NCI-H510A (cell line): ENCODE results near the gene HYAL4.
A peak's percentile ranks its signal among the peaks of the same experiment; 100 is the strongest.
"Not testable (repeated sequence)": the region's sequence is repeated elsewhere in the genome, so short reads cannot be mapped to it uniquely, and the experiment has no call there.

Experiments used
- DNase-seq: peaks from one replicate; lab custom pipeline; 2025; lab: John Stamatoyannopoulos, UW

Gene HYAL4, protein sequence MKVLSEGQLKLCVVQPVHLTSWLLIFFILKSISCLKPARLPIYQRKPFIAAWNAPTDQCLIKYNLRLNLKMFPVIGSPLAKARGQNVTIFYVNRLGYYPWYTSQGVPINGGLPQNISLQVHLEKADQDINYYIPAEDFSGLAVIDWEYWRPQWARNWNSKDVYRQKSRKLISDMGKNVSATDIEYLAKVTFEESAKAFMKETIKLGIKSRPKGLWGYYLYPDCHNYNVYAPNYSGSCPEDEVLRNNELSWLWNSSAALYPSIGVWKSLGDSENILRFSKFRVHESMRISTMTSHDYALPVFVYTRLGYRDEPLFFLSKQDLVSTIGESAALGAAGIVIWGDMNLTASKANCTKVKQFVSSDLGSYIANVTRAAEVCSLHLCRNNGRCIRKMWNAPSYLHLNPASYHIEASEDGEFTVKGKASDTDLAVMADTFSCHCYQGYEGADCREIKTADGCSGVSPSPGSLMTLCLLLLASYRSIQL

DNA sequence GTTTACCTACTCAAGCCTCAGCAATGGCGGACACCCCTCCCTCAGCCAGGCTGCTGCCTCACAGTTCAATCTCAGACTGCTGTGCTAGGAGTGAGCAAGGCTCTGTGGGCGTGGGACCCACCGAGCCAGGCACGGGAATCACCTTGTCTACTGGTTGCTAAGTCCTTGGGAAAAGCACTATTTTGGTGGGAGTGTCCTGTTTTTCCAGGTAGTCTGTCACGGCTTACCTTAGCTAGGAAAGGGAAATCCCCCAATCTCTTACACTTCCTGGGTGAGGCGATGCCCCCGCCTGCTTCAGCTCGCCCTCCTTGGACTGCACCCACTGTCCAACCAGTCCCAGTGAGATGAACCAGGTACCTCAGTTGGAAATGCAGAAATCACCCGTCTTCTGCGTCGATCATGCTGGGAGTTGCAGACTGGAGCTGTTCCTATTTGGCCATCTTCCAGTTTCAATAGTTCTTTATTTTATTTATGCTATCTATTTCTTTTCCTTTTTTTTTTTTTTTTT lies at the start of gene HYAL4:
Gene HYAL4 (plus strand): TSS at position 458 of the 508 bp plus-strand sequence. CDS start 23,105 bp downstream, outside the sequence.
- DNase-seq = no peak

DNA sequence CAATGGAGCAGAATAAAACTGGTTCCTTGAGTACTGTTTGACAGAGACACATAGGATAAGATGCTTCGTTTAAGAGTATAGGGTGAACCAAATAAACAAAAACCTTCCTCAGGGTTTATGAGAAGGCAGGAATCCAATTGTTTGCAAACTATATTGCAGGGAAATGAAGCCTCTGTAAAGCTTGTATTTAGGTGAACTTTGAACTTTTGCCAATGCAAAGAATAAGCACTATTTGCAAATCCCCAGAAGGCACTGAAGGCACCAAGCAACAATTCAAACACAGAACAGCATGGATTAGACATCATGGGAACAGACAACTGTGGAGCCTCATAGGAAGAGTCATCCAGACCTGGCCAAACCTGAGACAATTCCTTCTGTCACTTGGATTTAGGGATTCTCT lies 49.1 kb upstream of the HYAL4 start:
- no peak for DNase-seq

DNA sequence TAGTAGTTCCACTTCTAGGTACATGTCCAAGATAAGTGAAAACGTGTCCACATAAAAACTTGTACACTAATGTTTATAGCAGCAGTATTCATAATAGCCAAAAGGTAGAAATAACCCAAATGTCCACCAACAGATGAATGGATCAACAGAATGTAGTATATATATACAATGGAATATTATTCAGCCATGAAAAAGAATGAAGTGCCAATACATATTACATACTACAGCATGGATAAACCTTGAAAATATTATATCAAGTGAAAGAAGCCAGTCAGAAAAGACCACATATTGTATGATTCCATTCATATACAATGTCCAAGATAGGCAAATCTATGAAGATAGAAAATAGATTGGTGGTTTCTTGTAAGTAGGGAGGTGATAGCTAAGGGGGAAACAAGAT lies 48.4 kb upstream of the HYAL4 start:
- no peak for DNase-seq

DNA sequence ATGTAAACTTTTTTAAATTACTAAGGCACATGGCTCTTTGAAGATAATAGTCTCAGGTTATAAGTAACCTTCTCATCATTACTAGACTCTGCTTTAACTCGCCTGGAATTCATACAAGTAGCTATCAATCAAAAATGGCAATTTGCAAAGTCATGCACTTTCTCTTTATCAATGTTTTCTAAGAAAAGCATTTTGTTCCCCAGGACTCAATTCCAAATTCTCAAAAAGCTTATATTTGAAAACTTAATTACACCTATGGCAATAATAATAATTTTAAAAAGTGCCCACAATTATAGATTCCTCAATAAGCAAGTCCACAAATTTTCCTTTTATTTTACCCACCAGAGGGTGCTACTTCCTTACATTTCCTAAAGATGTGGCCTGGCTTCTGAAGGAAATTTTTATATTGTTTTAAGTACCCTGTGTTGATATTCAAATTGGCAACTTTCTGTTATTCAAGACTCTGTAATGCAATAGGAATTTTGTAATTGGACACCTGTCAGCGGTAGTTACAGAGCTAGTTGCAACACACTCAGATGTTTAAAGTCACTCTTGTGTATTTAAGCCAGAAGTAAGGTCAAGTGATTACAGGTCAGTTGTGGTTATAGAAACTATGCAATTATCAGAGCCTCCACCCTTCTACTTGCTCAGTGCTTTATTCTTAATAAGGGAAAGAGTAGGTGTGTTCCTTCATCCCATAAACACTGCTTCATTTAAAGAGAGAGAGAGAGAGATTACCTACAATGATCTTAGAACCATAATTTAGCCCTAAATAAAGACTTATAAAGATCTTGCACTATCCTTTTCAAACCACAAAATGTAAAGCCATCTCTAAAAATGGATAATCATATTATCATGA lies 47.1 kb upstream of the HYAL4 start:
- peak; percentile 22 for DNase-seq

DNA sequence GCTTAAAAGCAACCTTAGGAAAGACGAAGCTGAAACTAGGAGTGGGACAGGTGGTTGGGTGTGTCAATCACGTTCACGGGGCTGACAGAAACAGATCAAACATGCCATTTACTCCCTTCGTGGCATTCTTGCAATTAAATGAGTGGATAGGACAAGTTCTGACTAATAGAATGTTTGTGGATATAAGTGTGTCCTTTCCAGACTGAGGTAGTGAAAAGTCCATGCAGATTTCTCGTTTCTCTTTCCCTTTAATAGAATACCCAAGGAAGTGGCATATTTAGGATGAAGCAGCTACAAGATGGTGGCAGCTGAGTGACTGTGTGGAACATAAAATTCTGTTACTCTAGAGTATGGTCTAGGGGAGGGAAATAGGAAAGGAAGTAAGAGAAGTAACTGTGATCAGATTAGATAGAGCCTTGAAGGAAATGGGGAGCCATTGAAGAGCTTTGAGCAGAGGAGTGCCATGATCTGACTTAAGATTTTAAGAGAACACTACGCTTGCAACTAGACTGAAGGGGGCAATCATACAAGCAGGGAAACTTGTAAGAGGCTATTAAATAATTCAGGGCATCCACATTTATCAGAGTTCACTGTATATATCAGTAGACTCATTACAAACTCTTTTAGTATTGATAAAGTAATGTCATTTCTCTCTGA lies 46.3 kb upstream of the HYAL4 start:
- no peak for DNase-seq

DNA sequence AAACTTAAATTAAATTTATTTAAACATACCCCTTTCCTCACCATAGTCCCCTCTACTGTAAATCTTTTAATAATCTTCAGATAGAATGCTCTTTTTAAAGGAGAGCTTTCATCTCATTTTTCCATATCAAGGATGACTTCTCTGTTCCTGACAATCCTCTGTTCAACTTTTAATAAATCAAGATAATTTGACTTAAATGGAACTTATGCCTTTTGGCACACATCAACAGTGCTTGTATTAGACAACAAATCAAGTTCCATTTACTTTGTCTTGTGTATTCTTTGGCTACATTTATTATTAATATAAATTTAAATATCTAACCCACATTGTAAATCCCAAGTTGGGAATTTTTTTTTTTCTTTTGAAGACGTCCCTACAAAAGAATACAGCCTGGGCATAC lies 42.7 kb upstream of the HYAL4 start:
- DNase-seq = no peak

DNA sequence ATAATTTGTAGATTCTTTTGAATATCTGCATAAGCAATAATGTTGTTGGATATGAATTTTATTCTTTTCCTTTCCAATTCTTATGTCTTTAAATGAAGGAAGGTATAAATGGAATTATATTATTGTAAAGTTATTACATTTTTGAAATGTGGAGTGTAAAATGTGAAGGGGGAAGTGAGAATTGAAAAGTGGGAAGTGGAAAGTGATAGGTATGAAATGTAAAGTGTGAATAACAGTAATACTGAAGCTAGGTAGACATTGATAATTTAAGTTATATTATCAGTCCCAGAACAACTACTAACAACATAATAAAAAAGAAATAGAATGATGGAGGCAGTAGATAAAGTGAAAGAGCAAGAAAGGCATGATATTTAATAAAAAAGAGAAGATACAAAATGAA lies 39.7 kb upstream of the HYAL4 start:
- DNase-seq = no peak

DNA sequence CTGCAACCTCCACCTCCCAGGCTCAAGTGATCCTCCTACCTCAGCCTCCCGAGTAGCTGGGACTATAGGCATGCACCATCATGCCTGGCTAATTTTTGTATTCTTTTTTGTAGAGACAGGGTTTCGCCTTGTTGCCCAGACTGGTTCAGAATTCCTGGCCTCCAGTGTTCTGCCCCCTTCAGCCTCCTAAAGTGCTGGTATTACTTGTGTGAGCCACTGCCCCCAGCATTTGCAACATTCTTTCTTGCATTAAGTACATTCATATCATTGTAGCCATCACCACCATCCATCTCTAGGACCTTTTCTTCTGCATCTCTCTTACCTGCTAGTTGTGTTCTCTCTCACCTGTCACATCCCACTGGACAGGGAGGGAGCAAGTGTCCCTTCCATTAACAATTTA lies 35.5 kb upstream of the HYAL4 start:
- no peak for DNase-seq

DNA sequence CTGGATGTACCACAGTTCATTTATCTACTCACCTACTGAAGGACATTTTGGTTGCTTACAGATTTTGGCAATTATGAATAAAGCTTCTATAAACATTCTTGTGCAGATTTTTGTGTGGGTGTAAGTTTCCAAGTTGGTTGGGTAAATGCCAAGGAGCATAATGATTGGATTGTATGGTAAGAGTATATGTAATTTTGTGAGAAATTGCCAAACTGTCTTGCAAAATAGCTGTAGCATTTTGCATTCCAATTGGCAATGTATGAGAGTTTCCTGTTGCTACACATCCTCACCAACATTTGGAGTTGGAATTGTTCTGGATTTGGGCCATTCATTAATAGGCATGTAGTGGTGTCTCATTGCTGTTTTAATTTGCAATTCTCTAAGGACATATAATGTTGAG lies 33.9 kb upstream of the HYAL4 start:
- DNase-seq = no peak

DNA sequence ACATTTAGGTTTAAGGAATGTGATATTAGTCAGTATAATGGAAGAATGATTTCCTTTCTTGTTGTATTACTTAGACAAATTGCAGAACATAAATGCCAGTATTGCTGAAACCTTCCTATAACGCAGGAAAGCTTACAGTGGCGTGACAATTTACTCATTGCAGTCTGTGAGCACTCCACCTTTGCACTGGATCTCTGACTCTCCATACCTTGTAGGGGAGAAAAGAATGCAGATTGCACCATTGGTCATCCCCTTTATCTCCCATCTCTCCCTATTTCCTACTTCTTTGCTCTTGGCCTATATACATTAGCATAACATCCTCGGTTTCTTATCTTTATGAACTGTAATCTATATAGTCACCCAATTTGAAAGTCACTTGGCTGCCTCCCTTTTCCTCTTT lies 28.1 kb upstream of the HYAL4 start:
- no peak for DNase-seq

DNA sequence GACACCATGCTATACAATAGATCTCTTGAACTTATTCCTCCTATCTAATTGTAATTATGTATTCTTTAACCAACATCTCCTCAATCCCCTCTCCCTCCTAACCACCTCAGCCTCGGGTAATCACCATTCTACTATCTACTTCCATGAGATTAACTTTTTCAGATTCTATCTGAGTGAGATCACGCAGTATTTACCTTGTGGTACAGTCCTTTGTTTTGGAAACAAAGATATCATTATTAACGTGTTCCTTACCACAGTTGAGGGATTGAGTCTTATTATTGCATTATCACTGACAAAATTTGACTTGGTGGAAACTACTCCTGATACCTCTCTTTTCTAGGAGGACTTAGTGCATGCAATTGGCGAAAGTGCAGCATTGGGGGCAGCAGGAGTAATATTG lies 26.0 kb upstream of the HYAL4 start:
- no peak for DNase-seq

DNA sequence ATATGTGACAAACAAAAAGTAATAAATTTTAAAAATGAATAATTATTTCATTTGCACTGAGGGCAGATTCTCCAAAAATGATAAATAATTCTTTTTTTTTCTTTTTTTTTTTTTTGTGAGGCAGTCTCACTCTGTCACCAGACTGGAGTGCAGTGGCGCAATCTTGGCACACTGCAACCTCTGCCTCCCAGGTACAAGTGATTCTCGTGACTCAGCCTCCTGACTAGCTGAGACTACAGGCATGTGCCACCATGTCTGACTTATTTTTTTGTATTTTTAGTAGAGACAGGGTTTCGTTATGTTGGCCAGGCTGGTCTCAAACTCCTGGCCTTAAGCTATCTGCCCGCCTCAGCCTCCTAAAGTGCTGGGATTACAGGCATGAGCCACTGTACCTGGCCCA lies 25.2 kb upstream of the HYAL4 start:
- DNase-seq = not testable (repeated sequence)

DNA sequence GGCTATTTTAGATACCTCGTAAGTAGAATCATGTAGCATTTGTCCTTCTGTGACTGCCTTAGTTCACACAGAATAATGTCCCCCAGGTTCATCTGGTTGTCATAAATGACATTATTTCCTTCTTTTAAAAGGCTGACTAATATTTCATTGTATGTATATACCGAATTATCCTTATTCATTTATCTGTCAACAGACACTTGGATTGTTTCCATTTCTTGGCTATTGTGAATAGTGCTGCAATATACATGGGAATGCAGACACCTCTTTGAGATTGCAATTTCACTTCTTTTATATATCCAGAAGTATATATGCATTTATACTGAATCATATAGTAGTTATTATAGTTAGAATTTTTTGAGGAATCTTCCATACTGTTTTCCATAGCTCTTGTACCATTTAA lies 24.1 kb upstream of the HYAL4 start:
- DNase-seq = no peak

DNA sequence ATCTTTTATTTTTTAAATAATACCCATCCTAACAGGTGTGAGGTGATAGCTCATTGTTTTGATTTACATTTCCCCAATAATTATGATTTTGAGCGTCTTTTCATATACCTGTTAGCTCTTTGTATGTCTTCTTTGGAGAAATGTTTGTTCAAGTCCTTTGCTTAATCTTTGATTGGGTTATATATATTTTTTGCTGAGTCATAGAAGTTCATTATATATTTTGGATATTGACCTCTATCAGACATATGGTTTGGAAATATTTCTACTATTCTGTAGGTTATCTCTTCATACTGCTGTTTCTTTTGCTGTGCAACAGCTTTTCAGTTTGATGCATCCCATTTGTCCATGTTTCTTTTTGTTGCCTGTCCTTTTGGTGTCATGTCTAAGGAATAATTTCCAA lies 23.6 kb upstream of the HYAL4 start:
- no peak for DNase-seq

DNA sequence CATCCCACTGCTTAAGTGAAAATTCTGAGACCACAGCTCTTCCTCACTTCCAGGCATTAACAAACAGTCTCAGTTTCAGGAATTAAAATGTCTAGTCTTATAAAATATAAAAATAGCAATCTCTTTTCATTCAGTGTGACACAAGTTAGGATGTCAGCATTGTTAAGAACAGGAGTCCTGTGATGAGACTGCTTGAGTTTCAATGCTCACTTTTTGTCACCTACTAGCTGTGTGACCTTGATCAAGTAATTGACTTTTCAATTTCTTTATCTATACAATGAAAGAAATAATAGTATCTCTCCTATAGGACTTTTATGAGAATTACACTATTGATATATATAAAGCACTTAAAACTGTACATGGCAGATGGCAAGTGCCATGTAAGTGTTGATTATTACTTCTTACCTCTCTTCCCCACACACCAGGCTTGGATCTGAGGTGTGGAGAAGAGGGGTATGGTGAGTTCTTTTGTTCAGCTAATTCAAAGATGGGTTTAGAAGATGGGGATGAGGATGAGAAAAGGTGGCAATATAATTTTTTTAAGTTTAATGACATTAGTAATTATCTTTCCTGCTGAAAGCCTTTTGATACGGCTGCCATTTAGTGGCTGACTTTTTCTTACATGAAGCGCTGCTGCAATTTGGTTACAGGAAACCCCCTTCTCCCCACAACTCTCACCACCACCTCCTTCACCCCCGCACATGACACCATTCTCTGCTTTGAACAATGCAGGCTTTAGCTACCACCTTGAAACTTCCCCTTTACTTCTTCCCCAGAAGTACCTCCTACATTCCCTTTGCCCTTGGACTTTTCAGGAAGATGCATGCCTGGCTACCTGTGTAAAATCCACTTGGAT lies 20.8 kb upstream of the HYAL4 start:
- DNase-seq = no peak

DNA sequence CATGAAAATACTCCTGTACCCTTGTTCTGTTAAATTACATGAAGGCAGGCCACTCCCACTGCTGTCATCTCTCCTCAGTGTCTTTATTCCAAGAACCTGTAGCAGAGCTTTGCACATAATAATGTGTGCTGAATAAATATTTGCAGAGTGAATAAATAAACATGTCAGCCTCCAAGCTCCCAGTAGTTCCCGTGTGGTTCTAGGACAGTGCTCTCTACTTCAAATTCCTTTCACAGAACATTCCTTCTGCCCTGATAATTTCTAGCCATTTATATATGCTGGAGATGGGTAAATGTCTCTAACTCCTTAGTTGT lies 20.3 kb upstream of the HYAL4 start:
- peak; percentile 6 for DNase-seq

DNA sequence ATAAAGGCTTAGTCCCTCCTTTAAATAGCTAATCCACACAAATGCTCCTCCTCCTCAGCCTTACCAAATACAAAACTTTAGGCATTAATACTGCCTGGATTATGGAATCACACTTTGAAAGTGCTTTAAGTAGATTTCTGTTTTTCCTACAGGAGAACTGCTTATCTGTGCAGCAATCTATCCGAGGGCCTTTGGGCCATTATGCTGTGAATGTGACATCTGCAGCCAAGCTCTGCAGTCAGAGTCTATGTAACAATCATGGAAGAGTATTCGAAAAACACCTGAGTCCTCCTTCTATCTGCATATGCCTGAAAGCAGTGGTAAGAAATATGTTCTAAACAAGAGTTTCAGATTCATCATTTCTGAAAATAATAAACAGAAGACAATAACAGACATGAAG lies 16.2 kb upstream of the HYAL4 start:
- no peak for DNase-seq

DNA sequence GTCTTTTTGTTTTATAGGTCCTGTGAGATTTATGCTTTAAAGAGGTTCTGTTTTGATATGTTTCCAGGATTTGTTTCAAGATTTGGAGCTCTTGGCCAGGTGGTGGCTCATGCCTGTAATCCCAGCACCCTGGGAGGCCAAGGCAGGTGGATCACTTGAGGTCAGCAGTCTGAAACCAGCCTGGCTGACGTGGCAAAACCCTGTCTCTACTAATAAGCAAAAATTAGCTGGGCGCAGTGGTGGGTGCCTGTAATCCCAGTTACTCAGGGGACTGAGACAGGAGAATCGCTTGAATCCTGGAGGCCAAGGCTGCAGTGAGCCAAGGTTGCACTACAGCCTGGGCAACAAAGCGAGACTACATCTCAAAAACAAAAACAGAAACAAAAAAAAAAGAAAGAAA lies 8.3 kb upstream of the HYAL4 start:
- no peak for DNase-seq

DNA sequence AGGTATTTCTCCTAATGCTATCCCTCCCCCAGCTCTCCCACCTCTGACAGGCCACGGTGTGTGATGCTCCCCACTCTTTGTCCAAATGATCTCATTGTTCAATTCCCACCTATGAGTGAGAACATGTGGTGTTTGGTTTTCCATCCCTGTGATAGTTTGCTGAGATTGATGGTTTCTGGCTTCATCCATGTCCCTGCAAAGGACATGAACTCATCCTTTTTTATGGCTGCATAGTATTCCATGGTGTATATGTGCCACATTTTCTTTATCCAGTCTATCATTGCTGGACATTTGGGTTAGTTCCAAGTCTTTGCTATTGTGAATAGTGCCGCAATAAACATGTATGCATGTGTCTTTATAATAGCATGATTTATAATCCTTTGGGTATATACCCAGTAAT lies 5.9 kb upstream of the HYAL4 start:
- not testable (repeated sequence) for DNase-seq

DNA sequence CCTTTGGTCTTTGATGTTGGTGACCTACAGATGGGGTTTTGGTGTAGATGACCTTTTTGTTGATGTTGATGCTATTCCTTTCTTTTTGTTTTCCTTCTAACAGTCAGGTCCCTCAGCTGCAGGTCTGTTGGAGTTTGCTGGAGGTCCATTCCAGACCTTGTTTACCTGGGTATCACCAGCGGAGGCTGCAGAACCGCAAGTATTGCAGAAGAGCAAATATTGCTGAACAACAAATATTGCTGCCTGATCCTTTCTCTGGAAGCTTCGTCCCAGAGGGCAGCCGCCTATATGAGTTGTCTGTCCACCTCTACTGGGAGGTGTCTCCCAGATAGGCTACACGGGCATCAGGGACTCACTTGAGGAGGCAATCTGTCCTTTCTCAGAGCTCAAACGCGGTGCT lies 827 bp upstream of the HYAL4 start:
- not testable (repeated sequence) for DNase-seq

DNA sequence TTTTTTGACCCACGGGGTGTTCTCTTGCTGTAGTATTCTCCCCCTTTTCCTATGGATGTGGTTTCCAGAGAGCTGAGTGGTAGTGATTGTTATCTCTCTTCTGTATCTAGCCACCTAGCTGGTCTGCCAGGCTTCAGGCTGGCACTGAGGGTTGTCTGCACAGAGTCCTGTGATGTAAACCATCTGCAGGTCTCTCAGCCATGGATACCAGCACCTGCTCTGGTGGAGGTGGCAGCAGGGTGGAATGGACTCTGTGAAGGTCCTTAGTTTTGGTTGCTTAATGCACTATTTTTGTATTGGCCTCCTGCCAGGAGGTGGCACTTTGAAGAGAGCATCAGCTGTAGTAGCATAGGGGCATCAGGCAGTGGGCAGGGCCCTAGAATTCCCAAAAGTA lies 851 bp downstream of the HYAL4 start:
- no peak for DNase-seq
